DOHH2 (cell line): ENCODE results near the gene COL26A1.

Experiments
- H3F3A ChIP-seq: fragments of 200-600 bp; sonication (generic), shearing (Covaris generic); 2 replicates; pipeline ENCODE4 v1.6.0; 2016; ENCODE audit warnings: antibody characterized with exemption, mild to moderate bottlenecking; ENCODE audit not compliant: control insufficient read depth, insufficient read depth
- H3K27ac ChIP-seq: fragments of 200-600 bp; sonication (generic); 2 replicates; pipeline ENCODE4 v1.5.1; 2014; ENCODE audit warnings: low read depth, mild to moderate bottlenecking, low read length, moderate library complexity
- H3K27me3 ChIP-seq: fragments of 200-600 bp; sonication (generic); 2 replicates; pipeline ENCODE4 v1.6.1; 2014; ENCODE audit warnings: mild to moderate bottlenecking, low read length, mixed read lengths; ENCODE audit not compliant: control insufficient read depth
- H3K36me3 ChIP-seq: fragments of 200-600 bp; sonication (generic); 2 replicates; pipeline ENCODE4 v1.6.1; 2014; ENCODE audit warnings: mild to moderate bottlenecking, low read length, moderate library complexity, mixed read lengths; ENCODE audit not compliant: control insufficient read depth
- H3K4me1 ChIP-seq: fragments of 200-600 bp; sonication (generic); 2 replicates; pipeline ENCODE4 v1.6.1; 2014; ENCODE audit warnings: mild to moderate bottlenecking, low read length, mixed read lengths; ENCODE audit not compliant: control insufficient read depth
- H3K4me2 ChIP-seq: fragments of 200-600 bp; sonication (generic); 2 replicates; pipeline ENCODE4 v1.6.0; 2014; ENCODE audit warnings: mild to moderate bottlenecking, low read length, moderate library complexity
- H3K4me3 ChIP-seq: fragments of 200-600 bp; sonication (generic); 2 replicates; pipeline ENCODE4 v1.5.1; 2014; ENCODE audit warnings: mild to moderate bottlenecking, low read length, mixed read lengths
- H3K79me2 ChIP-seq: fragments of 200-600 bp; sonication (generic); 2 replicates; pipeline ENCODE4 v1.6.1; 2014; ENCODE audit warnings: mild to moderate bottlenecking, low read length, mixed read lengths; ENCODE audit not compliant: control insufficient read depth
- H3K9me2 ChIP-seq: fragments of 200-600 bp; sonication (generic); replicated peaks from 2 replicates; pipeline ENCODE4 v1.6.1; 2014; ENCODE audit warnings: mild to moderate bottlenecking, low read length, mixed read lengths; ENCODE audit not compliant: control insufficient read depth
- H3K9me3 ChIP-seq: fragments of 200-600 bp; sonication (generic); 2 replicates; pipeline ENCODE4 v1.6.1; 2014; ENCODE audit warnings: antibody characterized with exemption, low read length, mixed read lengths; ENCODE audit not compliant: control insufficient read depth, insufficient read depth
- H4K20me1 ChIP-seq: fragments of 200-600 bp; sonication (generic); 2 replicates; pipeline ENCODE4 v1.6.0; 2014; ENCODE audit warnings: low read depth, mild to moderate bottlenecking, antibody characterized with exemption, low read length, moderate library complexity; ENCODE audit not compliant: control insufficient read depth, insufficient read depth
- CTCF ChIP-seq: fragments of 200-600 bp; sonication (generic); IDR thresholded peaks from one replicate; pipeline ENCODE4 v1.5.1; 2014; ENCODE audit warnings: antibody characterized with exemption, mild to moderate bottlenecking, low read depth, low read length; ENCODE audit not compliant: poor library complexity, severe bottlenecking
- EZH2phosphoT487 ChIP-seq: fragments of 200-600 bp; sonication (generic); IDR thresholded peaks from 2 replicates; pipeline ENCODE4 v1.6.1; 2017; ENCODE audit warnings: borderline replicate concordance, mild to moderate bottlenecking, antibody characterized with exemption, low read length, moderate library complexity, mixed read lengths

The COL26A1 gene

GRCh38 chr7:101466871-101467270, 104.2 kb downstream of the COL26A1 start:
- Histone ChIP-seq H3K4me1 (no peaks in the 10 kb centered on the region; the same call in 1 of the 2 replicates), H3K27ac (no peak overlapping the region), H3K36me3 (no peaks in the 10 kb centered on the region), H3K4me2 (no peak overlapping the region), H3K27me3 (peaks cover 7% of the 10 kb centered on the region; the same call in 1 of the 2 replicates), H3K79me2 (no peaks in the 10 kb centered on the region), H3K9me3 (no peaks in the 10 kb centered on the region), H3K9me2 (no peaks in the 10 kb centered on the region), H3F3A (no peaks in the 10 kb centered on the region), H4K20me1 (no peaks in the 10 kb centered on the region), H3K4me3 (no peak overlapping the region)
- TF ChIP-seq CTCF (no peak), EZH2phosphoT487 (no peak)

GRCh38 chr7:101468546-101469275, 106.0 kb downstream of the COL26A1 start:
- no peaks in the 10 kb centered on the region; the same call in 1 of the 2 replicates for H3K4me1 ChIP-seq
- H3K36me3 ChIP-seq, result no peaks in the 10 kb centered on the region
- H3K79me2 ChIP-seq, result no peaks in the 10 kb centered on the region
- no peak overlapping the region for H3K27ac ChIP-seq
- H3K4me3 ChIP-seq, result no peak overlapping the region
- H3F3A ChIP-seq, result no peaks in the 10 kb centered on the region
- H3K4me2 ChIP-seq, result no peak overlapping the region
- peaks cover 7% of the 10 kb centered on the region; the same call in 1 of the 2 replicates for H3K27me3 ChIP-seq
- no peaks in the 10 kb centered on the region for H3K9me3 ChIP-seq
- H4K20me1 ChIP-seq, result no peaks in the 10 kb centered on the region
- no peaks in the 10 kb centered on the region for H3K9me2 ChIP-seq
- TF ChIP-seq CTCF (no peak), EZH2phosphoT487 (no peak)

GRCh38 chr7:101470668-101471487, 108.2 kb downstream of the COL26A1 start:
- H3K4me2 ChIP-seq, result no peak overlapping the region

More at GRCh38 chr7:101470668-101471487, 108.2 kb downstream of the COL26A1 start:
- no peaks in the 10 kb centered on the region for H3K4me1 ChIP-seq
- no peaks in the 10 kb centered on the region for H3K9me3 ChIP-seq
- H3K36me3 ChIP-seq, result no peaks in the 10 kb centered on the region
- peaks cover 7% of the 10 kb centered on the region; the same call in 1 of the 2 replicates for H3K27me3 ChIP-seq
- H3K9me2 ChIP-seq, result no peaks in the 10 kb centered on the region
- no peak for TF ChIP-seq EZH2phosphoT487
- TF ChIP-seq CTCF, result no peak
- H3K27ac ChIP-seq, result no peak overlapping the region
- H3K79me2 ChIP-seq, result no peaks in the 10 kb centered on the region
- H3K4me3 ChIP-seq, result no peak overlapping the region
- H4K20me1 ChIP-seq, result no peaks in the 10 kb centered on the region
- H3F3A ChIP-seq, result no peaks in the 10 kb centered on the region
